CD4-positive, alpha-beta T cell (primary cell): ENCODE results near the gene GABPB1. TPM values are rescaled to one million over a fixed set of nuclear protein-coding genes. Genes with fewer than 3 reads are reported as not detected.
A peak's percentile ranks its signal among the peaks of the same experiment; 100 is the strongest.

Experiments used
- ATAC-seq: fragments of 200-7000 bp; cut with Tn5 transposase; one replicate; pipeline ENCODE4 v1.10.0; 2022; ENCODE audit warnings: mild to moderate bottlenecking; ENCODE audit not compliant: poor library complexity
- CTCF ChIA-PET: fragments of 350-600 bp; sonication (Branson Sonifier 250); formaldehyde crosslinking; loops from one replicate; lab custom pipeline; 2021; ENCODE audit warnings: antibody characterized with exemption, inconsistent platforms; lab: Charles Lee
- POLR2A ChIA-PET: fragments of 350-600 bp; sonication (Branson Sonifier 250); formaldehyde crosslinking; loops from one replicate; lab custom pipeline; 2021; ENCODE audit warnings: antibody characterized with exemption, inconsistent platforms; lab: Charles Lee
- DNase-seq, 14 experiments: peaks; one replicate each; pipeline ENCODE4 v3.0.0-alpha.2; 2013 to 2020; ENCODE audit warnings: mixed read lengths in 2 of 14
- H3K27ac ChIP-seq, 2 donors: one replicate each; pipeline versions ENCODE4 v1.5.1 to v1.7.0; 2013; ENCODE audit warnings: low read length in 2 of 2, low read depth in 1 of 2, mild to moderate bottlenecking in 1 of 2
- H3K27me3 ChIP-seq, 2 experiments: 1 replicate in 1 of 2; 2 replicates in 1 of 2; pipeline versions ENCODE4 v1.6.1 to v1.7.0; 2013; ENCODE audit warnings: low read length in 2 of 2, control low read depth in 1 of 2, mild to moderate bottlenecking in 1 of 2, moderate library complexity in 1 of 2; ENCODE audit not compliant: insufficient read depth in 2 of 2, control insufficient read depth in 1 of 2
- H3K36me3 ChIP-seq: one replicate; pipeline ENCODE4 v1.6.1; 2013; ENCODE audit warnings: low read length, control low read depth; ENCODE audit not compliant: insufficient read depth
- H3K4me1 ChIP-seq: one replicate; pipeline ENCODE4 v1.6.1; 2013; ENCODE audit warnings: low read length, control low read depth; ENCODE audit not compliant: insufficient read depth
- H3K4me3 ChIP-seq: one replicate; pipeline ENCODE4 v1.5.1; 2013; ENCODE audit warnings: mild to moderate bottlenecking, low read length, moderate library complexity
- H3K9me3 ChIP-seq, 2 experiments: 1 replicate in 1 of 2; 2 replicates in 1 of 2; pipeline versions ENCODE4 v1.6.1 to v1.7.0; 2013; ENCODE audit warnings: low read length in 2 of 2, mild to moderate bottlenecking in 2 of 2, control low read depth in 1 of 2, moderate library complexity in 1 of 2; ENCODE audit not compliant: control insufficient read depth in 1 of 2, insufficient read depth in 1 of 2
- H3K27ac Mint-ChIP-seq: one replicate; pipeline ENCODE4 v1.8.0; 2020; ENCODE audit warnings: mixed read lengths
- H3K27me3 Mint-ChIP-seq: one replicate; pipeline ENCODE4 v1.8.0; 2021; ENCODE audit warnings: mixed read lengths
- H3K36me3 Mint-ChIP-seq: one replicate; pipeline ENCODE4 v1.8.0; 2021; ENCODE audit warnings: low read depth, mixed read lengths
- H3K4me1 Mint-ChIP-seq: one replicate; pipeline ENCODE4 v1.8.0; 2021; ENCODE audit warnings: low read depth, mixed read lengths
- H3K4me3 Mint-ChIP-seq: one replicate; pipeline ENCODE4 v1.8.0; 2020; ENCODE audit warnings: mild to moderate bottlenecking, mixed read lengths
- H3K9me3 Mint-ChIP-seq: one replicate; pipeline ENCODE4 v1.8.0; 2020; ENCODE audit warnings: mixed read lengths
- CTCF ChIP-seq: fragments of 200-600 bp; IDR thresholded peaks from one replicate; pipeline ENCODE4 v1.8.0; 2022; ENCODE audit warnings: antibody characterized with exemption, mild to moderate bottlenecking
- intact Hi-C, 2 experiments: fragments of 100-400 bp; cut with DNase I in 1 of 2; cut with micrococcal nuclease in 1 of 2; formaldehyde crosslinking; loops; one replicate each; pipeline versions ENCODE4 v1.15.1 to v1.9.0; 2023 to 2025; cut with DNase I, micrococcal nuclease
- total RNA-seq, 174 experiments: library from RNA in 2 of 174; stranded (reverse) in 2 of 174; gene quantifications; one replicate each; pipeline ENCODE4 v1.2.3 and lab custom pipeline; 2021 to 2026

GABPB1 gene
- total RNA-seq, 2 experiments from 2014 or later, result 25.7 to 27.1 TPM

GRCh38 chr15:50365570-50365969 is 10.6 kb upstream of the GABPB1 start:
- Histone ChIP-seq H3K9me3 (no peaks in the 10 kb centered on the region), H3K4me1 (peaks cover 3% of the 10 kb centered on the region), H3K27me3 (no peaks in the 10 kb centered on the region), H3K27ac (no peak overlapping the region), H3K4me3 (no peak overlapping the region), H3K36me3 (peaks cover 14% of the 10 kb centered on the region)
- Mint-ChIP-seq H3K4me1 (peaks cover 18% of the 10 kb centered on the region), H3K36me3 (peaks cover 14% of the 10 kb centered on the region), H3K27me3 (no peaks in the 10 kb centered on the region), H3K4me3 (no peak overlapping the region), H3K9me3 (no peaks in the 10 kb centered on the region), H3K27ac (peak overlapping the region; percentile 17)
- intact Hi-C loops, result no loop called here
- DNase-seq, result no peak
- ChIA-PET CTCF (no interaction called here), POLR2A (interaction anchor here (0.7 to 1.9 kb wide), 2 partner anchors 10 to 33 kb away, joined by 3 to 10 read pairs; partner anchors contain the start of gene GABPB1)
- no peak for TF ChIP-seq CTCF
- ATAC-seq, result no peak

GRCh38 chr15:50363612-50364011 is 8.6 kb upstream of the GABPB1 start:
- H3K27me3 Mint-ChIP-seq, result no peaks in the 10 kb centered on the region
- Histone ChIP-seq H3K27ac (no peak overlapping the region), H3K4me3 (no peak overlapping the region), H3K36me3 (peaks cover 19% of the 10 kb centered on the region), H3K4me1 (peaks cover 9% of the 10 kb centered on the region), H3K27me3 (no peaks in the 10 kb centered on the region), H3K9me3 (no peaks in the 10 kb centered on the region)
- intact Hi-C loops, result loop anchor here in 1 of 2 experiments (5.0 kb wide), 1 partner anchor 324 kb away; the partner anchor contains the start of gene TRPM7
- H3K36me3 Mint-ChIP-seq, result peaks cover 26% of the 10 kb centered on the region
- H3K4me1 Mint-ChIP-seq, result peaks cover 28% of the 10 kb centered on the region
- no peak for DNase-seq
- ATAC-seq, result no peak
- H3K27ac Mint-ChIP-seq, result peak overlapping the region; percentile 1
- H3K4me3 Mint-ChIP-seq, result no peak overlapping the region
- ChIA-PET POLR2A (interaction anchor here (1.4 to 1.5 kb wide), 2 partner anchors 9 to 10 kb away, joined by 4 to 9 read pairs; partner anchors contain the start of gene GABPB1), CTCF (interaction anchor here (0.7 kb wide), 1 partner anchor 48 kb away, joined by 4 read pairs; no protein-coding TSS in a partner anchor)
- H3K9me3 Mint-ChIP-seq, result no peaks in the 10 kb centered on the region
- TF ChIP-seq CTCF, result no peak

GRCh38 chr15:50361756-50362155 is 6.8 kb upstream of the GABPB1 start:
- Mint-ChIP-seq H3K4me1 (peaks cover 39% of the 10 kb centered on the region), H3K4me3 (no peak overlapping the region), H3K27me3 (no peaks in the 10 kb centered on the region), H3K9me3 (no peaks in the 10 kb centered on the region), H3K36me3 (peaks cover 30% of the 10 kb centered on the region), H3K27ac (no peak overlapping the region)
- no peak for TF ChIP-seq CTCF
- Histone ChIP-seq H3K27me3 (no peaks in the 10 kb centered on the region), H3K36me3 (peaks cover 24% of the 10 kb centered on the region), H3K27ac (no peak overlapping the region), H3K9me3 (no peaks in the 10 kb centered on the region), H3K4me1 (peaks cover 24% of the 10 kb centered on the region), H3K4me3 (no peak overlapping the region)
- intact Hi-C loops, result loop anchor here in 1 of 2 experiments (5.0 kb wide), 1 partner anchor 326 kb away; the partner anchor contains the start of gene TRPM7
- ChIA-PET POLR2A (no interaction called here), CTCF (interaction anchor here (1.0 kb wide), 1 partner anchor 24 kb away, joined by 3 read pairs; no protein-coding TSS in a partner anchor)
- DNase-seq (no peak), ATAC-seq (no peak)
